Choroid plexus epithelial cell (primary cell): ENCODE measurements around the gene CEBPG.
A peak's percentile ranks its signal among the peaks of the same experiment; 100 is the strongest.

Source experiments
- DNase-seq: peaks from one replicate; pipeline ENCODE4 v3.0.0-alpha.2; 2010; ENCODE audit warnings: low read depth
- H3K4me3 ChIP-seq: 2 replicates; pipeline ENCODE4 v1.5.1; 2011; ENCODE audit warnings: low read depth, mild to moderate bottlenecking, control low read depth, low read length, moderate library complexity
- CTCF ChIP-seq: conservative IDR thresholded peaks from 2 replicates; pipeline ENCODE4 v1.5.1; 2011; ENCODE audit warnings: low read depth, mild to moderate bottlenecking, control low read depth, inconsistent platforms, low read length, moderate library complexity

The CEBPG gene

GRCh38 chr19:33370783-33371182 lies 2.7 kb upstream of the CEBPG start:
- TF ChIP-seq CTCF = no peak
- no peak overlapping the region for H3K4me3 ChIP-seq
- DNase-seq = no peak

DNA sequence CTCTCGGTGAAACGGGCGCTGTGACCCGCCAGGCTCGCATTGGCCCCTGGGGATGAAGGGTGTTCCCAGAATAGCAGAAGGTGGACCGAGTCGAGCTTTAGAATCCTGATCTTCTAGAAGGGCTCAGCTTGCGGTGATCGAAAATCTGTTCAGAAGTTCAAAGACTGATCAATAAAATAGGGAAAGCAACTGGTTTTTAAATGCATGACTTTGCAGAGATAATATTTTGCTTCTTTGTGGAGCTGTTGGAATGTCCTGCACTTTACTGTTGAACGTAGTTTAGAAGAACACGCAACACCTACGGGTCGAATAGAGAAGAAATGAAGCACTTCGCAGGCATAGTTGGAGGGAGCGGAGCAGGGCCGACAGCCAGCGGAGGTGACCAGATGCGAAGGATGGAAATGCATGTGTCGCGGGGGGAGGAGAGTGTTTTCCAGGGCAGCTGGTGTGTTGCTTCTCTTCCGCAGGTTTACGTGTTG lies 766 bp downstream of the CEBPG start:
- TF ChIP-seq CTCF = peak; percentile 13
- peak overlapping the region; percentile 80 for H3K4me3 ChIP-seq
- peak; percentile 47 for DNase-seq

- H3K4me3 ChIP-seq = peak overlapping the region; percentile 80
Observed at GRCh38 chr19:33375156-33375836, 1.8 kb downstream of the CEBPG start.

DNA sequence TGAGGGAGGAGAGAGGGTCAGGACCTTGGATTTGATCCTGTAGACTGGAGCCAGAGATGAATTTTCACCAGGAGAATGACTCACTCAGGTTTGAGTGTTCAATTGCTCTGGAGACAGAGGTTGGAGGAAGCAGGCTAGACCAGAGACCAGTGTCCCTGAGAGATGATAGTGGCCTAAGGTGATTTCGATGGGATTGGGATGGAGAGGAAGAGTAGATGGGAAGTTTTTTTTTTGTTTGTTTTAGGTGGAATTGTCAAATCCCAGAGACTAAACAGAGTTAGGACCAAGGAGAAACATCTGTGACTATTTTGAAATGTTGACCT lies 2.3 kb downstream of the CEBPG start:
- peak; percentile 52 for DNase-seq
- no peak overlapping the region for H3K4me3 ChIP-seq
- no peak for TF ChIP-seq CTCF

More at GRCh38 chr19:33375156-33375836, 1.8 kb downstream of the CEBPG start:
- TF ChIP-seq CTCF = no peak
- DNase-seq = no peak

DNA sequence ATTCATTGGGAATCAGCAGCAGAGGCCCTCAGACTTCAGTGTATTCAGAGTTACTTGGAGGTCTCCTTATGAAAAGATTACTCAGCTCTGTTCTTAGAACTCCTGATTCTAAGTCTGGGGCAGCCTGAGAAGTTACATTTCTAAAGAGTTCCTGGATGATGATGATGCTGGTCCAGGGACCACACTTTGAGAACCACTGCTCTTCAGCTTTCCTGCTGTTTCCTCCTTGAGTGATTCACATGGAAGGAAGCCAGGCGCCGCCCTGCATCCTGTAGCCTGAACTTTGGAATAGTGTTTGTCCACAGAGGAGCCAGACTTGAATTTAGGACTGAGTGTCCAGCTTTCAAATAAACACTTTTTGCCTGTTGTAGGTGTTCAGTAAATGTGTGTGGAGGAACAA lies 2.9 kb downstream of the CEBPG start:
- no peak for TF ChIP-seq CTCF
- DNase-seq = peak; percentile 70
- no peak overlapping the region for H3K4me3 ChIP-seq

GRCh38 chr19:33376941-33377557 lies 3.5 kb downstream of the CEBPG start:
- TF ChIP-seq CTCF = no peak
- H3K4me3 ChIP-seq = no peak overlapping the region
- DNase-seq = no peak
